Posterior vena cava (tissue), 2 donors: Measurements from ENCODE around the gene ADAMTS12. TPM values are rescaled to one million over a fixed set of nuclear protein-coding genes. Genes with fewer than 3 reads are reported as not detected.
"Not testable (repeated sequence)": the region's sequence is repeated elsewhere in the genome, so short reads cannot be mapped to it uniquely, and the experiment has no call there.

Experiments
- DNase-seq: peaks from one replicate; pipeline ENCODE4 v3.0.0-alpha.2; 2020; ENCODE audit warnings: low spot score
- intact Hi-C, 2 donors: fragments of 100-400 bp; cut with DNase I; formaldehyde crosslinking; loops; one replicate each; pipeline versions ENCODE4 v1.14.1 to v1.14.2; 2022 to 2023
- total RNA-seq, 2 donors: library from RNA; stranded (reverse); fragmentation: NEBNext Ultra II Directional; extraction: Animal tissue kit (Norgen Biotek cat#: 25700); gene quantifications; one replicate each; pipeline ENCODE4 v1.2.1, GENCODE V29; 2021
- donor health status: DM: yes; HTN: yes; CAD: no.
- donor health status: DM: yes; HTN: yes; CAD: no.

ADAMTS12 gene
- total RNA-seq, 2 donors from 2014 or later, result 5.9 to 7.1 TPM

GRCh38 chr5:33526755-33527154 is 365.0 kb downstream of the ADAMTS12 start:
- intact Hi-C loops, result no loop called here
- no peak for DNase-seq

GRCh38 chr5:33524476-33524875 is 367.3 kb downstream of the ADAMTS12 start:
- no peak for DNase-seq
- intact Hi-C loops, result no loop called here

- intact Hi-C loops, result no loop called here
- DNase-seq, result no peak
Observed at GRCh38 chr5:33523208-33523771, 368.5 kb downstream of the ADAMTS12 start.

DNA sequence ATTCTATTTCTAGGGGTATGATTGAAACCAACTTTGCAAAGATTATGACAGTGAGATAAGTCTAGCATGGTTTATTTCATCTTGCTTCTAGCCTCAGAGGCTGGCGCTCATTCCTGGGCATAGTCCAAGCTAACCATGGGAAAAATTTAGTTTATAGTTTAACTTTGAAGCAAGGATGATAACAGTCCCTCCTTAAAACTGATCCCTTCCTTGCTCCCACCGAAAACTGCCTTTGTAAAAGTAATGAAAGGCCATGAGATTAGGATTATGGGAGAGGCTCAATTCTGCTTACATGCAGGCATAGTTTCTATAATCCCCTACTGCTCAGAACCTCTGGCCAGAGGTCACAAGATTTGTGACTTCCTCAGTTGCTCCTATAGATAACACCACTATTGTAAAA is 375.4 kb downstream of the ADAMTS12 start:
- intact Hi-C loops, result no loop called here

GRCh38 chr5:33515366-33515765 is 376.4 kb downstream of the ADAMTS12 start:
- intact Hi-C loops, DNase-seq: not testable (repeated sequence)

More for the DNA sequence above, 375.4 kb downstream of the ADAMTS12 start:
- no peak for DNase-seq

- DNase-seq, result no peak
- intact Hi-C loops, result no loop called here
Observed at GRCh38 chr5:33513462-33514185, 378.2 kb downstream of the ADAMTS12 start.

GRCh38 chr5:33509036-33509435 is 382.8 kb downstream of the ADAMTS12 start:
- DNase-seq, result no peak
- intact Hi-C loops, result no loop called here

DNA sequence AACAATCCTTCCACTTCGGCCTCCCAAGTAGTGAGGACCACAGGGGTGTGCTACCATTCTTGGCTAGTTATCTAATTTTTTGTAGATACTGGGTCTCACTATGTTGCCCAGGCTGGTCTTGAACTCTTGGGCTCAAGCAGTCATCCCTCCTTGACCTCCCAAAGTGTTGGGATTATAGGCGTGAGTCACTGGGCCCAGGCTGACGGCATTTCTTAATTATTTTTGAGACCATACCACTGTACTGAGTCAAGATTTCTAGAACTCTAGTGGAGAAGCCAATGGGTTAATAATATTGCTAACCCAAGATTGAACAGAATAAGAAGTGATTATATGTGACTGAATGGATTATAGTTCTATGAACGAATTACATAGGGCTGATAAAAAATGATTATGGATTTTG is 384.4 kb downstream of the ADAMTS12 start:
- no peak for DNase-seq
- intact Hi-C loops, result no loop called here

- DNase-seq, result no peak
- intact Hi-C loops, result no loop called here
Observed at GRCh38 chr5:33504570-33504969, 387.2 kb downstream of the ADAMTS12 start.

DNA sequence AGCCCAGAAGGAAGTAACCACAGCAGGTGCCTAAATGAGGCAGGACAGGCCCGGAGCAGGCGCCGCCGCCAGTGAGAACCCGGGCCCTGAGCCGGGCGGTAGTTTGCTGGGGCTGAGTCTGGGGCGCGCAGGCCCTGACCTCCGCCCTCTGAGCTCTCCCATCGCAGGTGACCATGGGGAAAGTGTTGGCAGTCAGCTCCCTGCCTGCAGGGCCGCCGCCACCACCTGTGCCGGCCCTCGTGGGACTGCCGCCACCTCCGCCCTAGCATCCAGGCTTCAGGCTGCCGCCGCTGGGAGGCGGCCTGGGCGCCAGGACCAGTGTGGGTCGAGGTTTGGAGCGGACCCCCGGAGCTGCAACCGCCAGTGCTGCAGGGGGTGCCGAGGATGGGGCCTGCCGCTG is 389.9 kb downstream of the ADAMTS12 start:
- intact Hi-C loops, result no loop called here
- DNase-seq, result no peak

DNA sequence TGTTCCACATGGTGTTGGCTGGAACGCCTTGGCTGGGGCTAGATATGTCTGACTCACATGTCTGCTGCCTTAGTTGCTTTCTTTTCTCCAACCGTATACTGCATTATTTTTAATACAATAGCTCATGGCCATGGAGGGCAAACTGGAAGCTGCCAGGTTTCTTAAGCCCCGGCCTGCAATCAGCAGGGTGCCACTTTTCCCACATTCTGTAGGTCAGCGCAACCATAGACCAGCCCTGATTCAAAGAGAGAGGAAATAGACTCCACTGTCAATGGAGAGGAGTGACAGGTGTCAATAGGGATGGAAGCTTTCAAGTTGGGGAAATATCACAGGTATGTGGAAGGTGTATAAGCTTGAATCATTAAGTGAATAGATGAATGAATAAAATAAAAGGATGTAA is 390.5 kb downstream of the ADAMTS12 start:
- intact Hi-C loops, result no loop called here
- no peak for DNase-seq

GRCh38 chr5:33494466-33494865 is 397.3 kb downstream of the ADAMTS12 start:
- DNase-seq, result no peak
- intact Hi-C loops, result no loop called here

DNA sequence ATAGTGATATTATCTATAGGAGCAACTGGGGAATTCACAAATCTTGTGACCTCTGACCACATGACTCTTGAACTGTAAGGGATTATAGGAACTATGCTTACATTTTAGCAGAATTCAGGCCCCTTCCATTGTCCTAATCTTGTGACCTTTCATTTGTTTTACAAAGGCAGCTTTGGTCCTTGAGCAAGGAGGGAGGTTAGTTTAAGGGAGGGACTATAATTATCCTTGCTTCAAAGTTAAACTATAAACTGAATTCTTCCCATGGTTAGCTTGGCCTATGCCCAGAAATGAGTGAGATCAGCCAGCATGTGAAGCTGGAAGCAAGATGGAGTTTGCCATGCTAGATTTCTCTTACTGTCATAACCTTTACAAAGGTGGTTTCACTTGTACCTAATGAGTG is 399.8 kb downstream of the ADAMTS12 start:
- DNase-seq, result no peak
- intact Hi-C loops, result no loop called here

DNA sequence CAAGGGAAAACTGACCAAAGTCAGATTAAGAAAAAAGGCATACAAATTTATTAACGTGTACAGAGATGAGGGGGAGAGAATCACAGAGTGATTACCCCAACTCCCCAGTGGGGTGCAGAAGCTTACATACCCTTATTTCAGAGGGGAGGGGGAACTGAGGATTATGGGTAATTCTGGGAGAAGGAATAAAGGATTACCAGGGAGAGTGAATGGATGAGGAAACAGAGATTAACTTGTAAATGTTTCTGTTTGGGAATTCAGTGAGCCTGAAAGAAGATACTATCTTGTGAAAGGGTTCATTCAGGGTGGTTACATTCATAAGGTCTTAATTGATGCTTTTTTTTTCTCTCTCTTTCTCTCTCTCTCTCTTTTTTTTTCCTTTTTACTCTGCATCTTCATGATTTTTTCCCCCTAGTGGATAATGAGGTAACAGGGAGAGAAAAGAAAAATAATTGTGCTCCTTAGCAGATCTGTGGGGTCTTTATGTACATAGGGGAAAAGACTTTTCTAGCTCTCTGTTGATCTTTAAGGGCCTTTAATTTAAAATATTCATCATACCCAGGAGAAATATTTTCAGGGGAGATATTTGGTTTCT is 401.6 kb downstream of the ADAMTS12 start:
- DNase-seq, result no peak
- intact Hi-C loops, result no loop called here

DNA sequence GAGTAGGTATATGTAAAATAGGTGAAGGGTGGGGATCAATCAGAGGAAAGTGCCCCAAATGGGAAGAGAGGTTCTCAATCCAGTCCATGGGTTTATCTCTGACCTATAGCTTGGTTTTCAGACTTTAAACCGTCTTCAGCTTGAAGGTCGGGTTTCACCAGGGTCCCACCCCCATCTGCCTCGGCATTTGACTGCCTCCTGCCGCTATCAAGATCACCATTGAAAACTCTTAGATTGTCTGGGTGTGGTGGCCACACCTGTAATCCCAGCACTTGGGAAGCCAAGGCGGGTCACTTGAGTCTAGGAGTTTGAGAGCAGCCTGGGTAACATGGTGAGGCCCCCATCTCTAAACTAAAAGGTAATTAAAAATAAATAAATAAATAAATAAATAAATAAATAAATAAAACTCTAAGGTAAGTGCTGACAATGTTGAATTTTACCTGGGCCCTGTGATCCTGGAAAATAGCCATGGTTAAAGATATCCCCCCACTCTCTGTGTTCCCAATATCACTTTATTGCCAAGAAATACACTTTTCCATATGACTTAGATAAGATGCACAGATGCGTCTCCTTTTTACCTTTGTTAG is 402.2 kb downstream of the ADAMTS12 start:
- intact Hi-C loops, result no loop called here

DNA sequence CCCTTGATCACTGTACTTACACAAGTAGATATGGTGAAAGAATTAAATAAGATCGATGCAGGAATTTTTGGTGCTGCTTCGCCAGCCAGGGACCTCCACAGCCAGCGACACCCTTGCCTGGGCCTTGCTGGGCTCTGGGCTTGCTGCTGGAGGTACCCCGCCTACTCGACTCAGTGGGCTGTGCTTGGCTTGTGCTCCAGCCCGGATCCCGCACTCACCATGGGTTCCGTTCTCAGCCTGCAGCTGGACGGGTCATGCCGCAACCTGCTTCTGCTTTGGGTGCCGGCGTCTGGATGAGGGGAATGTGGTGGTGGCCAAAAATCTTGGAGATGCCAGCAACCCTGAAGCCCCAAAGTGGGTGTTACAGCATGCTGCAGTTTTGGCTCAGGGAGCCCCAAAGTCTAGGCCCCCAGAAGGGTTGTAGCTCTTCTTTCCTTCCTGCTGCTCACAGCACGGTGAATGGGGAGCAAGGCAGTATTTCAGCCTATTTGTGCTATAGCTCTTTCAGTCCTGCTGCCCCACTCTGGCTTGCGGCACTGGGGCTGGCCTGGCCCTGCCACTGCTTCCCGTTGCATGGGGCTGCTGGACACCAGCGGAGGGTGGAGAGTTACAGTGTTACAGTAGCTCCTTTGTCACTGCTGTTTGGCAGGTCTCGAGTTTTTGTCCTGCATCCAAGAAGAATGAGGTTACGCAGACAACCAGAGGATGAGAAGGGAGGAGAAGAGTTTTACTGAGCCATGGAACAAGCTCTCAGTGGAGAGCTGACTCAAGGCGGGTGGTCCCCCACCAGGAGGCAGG is 403.0 kb downstream of the ADAMTS12 start:
- intact Hi-C loops, result no loop called here
- no peak for DNase-seq

More for the DNA sequence above, 402.2 kb downstream of the ADAMTS12 start:
- no peak for DNase-seq

GRCh38 chr5:33487236-33487635 is 404.6 kb downstream of the ADAMTS12 start:
- intact Hi-C loops, result no loop called here
- no peak for DNase-seq

DNA sequence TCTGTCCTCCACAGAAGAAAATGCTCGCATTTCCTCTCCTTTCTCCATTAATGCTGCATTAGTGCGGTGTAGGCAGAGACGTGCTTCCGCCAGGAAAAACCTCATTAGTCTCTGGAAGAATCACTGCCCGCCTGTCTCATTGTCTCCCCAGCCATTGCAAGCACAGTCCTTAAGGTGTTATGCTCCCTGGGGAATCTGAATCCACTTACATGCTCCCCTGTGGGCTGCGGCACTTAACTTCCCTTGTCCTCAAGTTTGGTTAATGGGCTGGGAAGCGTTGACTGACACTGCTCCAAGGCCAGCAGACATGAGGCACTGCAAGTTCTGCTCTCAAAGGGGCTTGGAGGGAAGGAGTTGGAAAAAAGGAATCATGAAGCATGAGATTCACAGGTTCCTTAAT is 409.5 kb downstream of the ADAMTS12 start:
- intact Hi-C loops, result no loop called here
- DNase-seq, result no peak

GRCh38 chr5:33480876-33481275 is 410.9 kb downstream of the ADAMTS12 start:
- intact Hi-C loops, result no loop called here
- DNase-seq, result no peak

GRCh38 chr5:33479311-33479710 is 412.5 kb downstream of the ADAMTS12 start:
- no peak for DNase-seq
- intact Hi-C loops, result no loop called here
